IMR-90 (cell line): ENCODE measurements around the gene CASK.

Experiments
- BHLHE40 ChIP-seq: fragments of 150-350 bp; IDR thresholded peaks from 2 replicates; pipeline ENCODE4 v1.6.1; 2016; ENCODE audit warnings: mild to moderate bottlenecking, low read depth, low read length
- CEBPB ChIP-seq: IDR thresholded peaks from 2 replicates; pipeline ENCODE4 v1.6.1; 2012; ENCODE audit warnings: low read depth, low read length, improper control_type of control experiment
- CTCF ChIP-seq: conservative IDR thresholded peaks from 2 replicates; pipeline ENCODE4 v1.5.1; 2012; ENCODE audit warnings: mild to moderate bottlenecking, low read depth, low read length, improper control_type of control experiment
- ELK1 ChIP-seq: fragments of 150-350 bp; IDR thresholded peaks from 2 replicates; pipeline ENCODE4 v1.6.1; 2016; ENCODE audit warnings: low read depth, mild to moderate bottlenecking, low read length, moderate library complexity, borderline replicate concordance
- MAZ ChIP-seq: IDR thresholded peaks from 2 replicates; pipeline ENCODE4 v1.6.1; 2012; ENCODE audit warnings: low read depth, mild to moderate bottlenecking, low read length, improper control_type of control experiment, moderate library complexity, borderline replicate concordance
- POLR2A ChIP-seq: IDR thresholded peaks from 2 replicates; pipeline ENCODE4 v1.6.1; 2012; ENCODE audit warnings: mild to moderate bottlenecking, low read depth, low read length
- RFX5 ChIP-seq: IDR thresholded peaks from 2 replicates; pipeline ENCODE4 v1.8.0; 2012; ENCODE audit warnings: low read depth, mild to moderate bottlenecking, low read length, moderate library complexity

- no peak for TF ChIP-seq CEBPB
- TF ChIP-seq MAZ = no peak
- TF ChIP-seq BHLHE40 = no peak
- TF ChIP-seq CTCF = no peak
- TF ChIP-seq POLR2A = no peak
- no peak for TF ChIP-seq ELK1
- no peak for TF ChIP-seq RFX5
These were observed 323.1 kb downstream of the CASK start for GRCh38 chrX:41600291-41600690.
